Thyroid gland (tissue), 4 donors: ENCODE results near the gene TSFM. TPM values are rescaled to one million over a fixed set of nuclear protein-coding genes. Genes with fewer than 3 reads are reported as not detected.

Experiments
- DNase-seq, 2 donors: peaks; one replicate each; pipeline ENCODE4 v3.0.0-alpha.2; 2019
- H3K27ac ChIP-seq, 3 donors: fragments of 200-600 bp; sonication (generic); 1 replicate in 2 of 3; 2 replicates in 1 of 3; pipeline ENCODE4 v1.5.1; 2016 to 2019; ENCODE audit warnings: mild to moderate bottlenecking in 1 of 3, moderate library complexity in 1 of 3
- H3K27me3 ChIP-seq: fragments of 200-600 bp; sonication (generic); one replicate; pipeline ENCODE4 v1.5.1; 2019
- H3K36me3 ChIP-seq, 2 donors: fragments of 200-600 bp; sonication (generic); one replicate each; pipeline ENCODE4 v1.5.1; 2016 to 2019
- H3K4me1 ChIP-seq, 2 donors: fragments of 200-600 bp; sonication (generic); one replicate each; pipeline ENCODE4 v1.5.1; 2017 to 2019
- H3K4me3 ChIP-seq, 3 donors: fragments of 200-600 bp; sonication (generic); replicated peaks in 1 of 3; 1 replicate in 2 of 3; 2 replicates in 1 of 3; pipeline ENCODE4 v1.5.1; 2016; ENCODE audit warnings: mild to moderate bottlenecking in 1 of 3
- H3K9me3 ChIP-seq: fragments of 200-600 bp; sonication (generic); one replicate; pipeline ENCODE4 v1.5.1; 2017
- POLR2A ChIP-seq, 2 donors: fragments of 450-650 bp; IDR thresholded peaks; one replicate each; pipeline ENCODE4 v1.6.1; 2017; ENCODE audit warnings: antibody characterized with exemption in 2 of 2, mild to moderate bottlenecking in 2 of 2, moderate library complexity in 1 of 2
- WGBS, 2 donors: methylation state at CpG; one replicate each; pipeline ENCODE4 v1.1.5; 2017; 5-methylcytosine and 5-hydroxymethylcytosine counted together
- intact Hi-C: fragments of 100-400 bp; cut with DNase I; formaldehyde crosslinking; loops from one replicate; pipeline ENCODE4 v1.15.1; 2023
- total RNA-seq, 4 donors: library from RNA; depleted of rRNA; stranded (reverse); fragments of >200 nt; gene quantifications; one replicate each; pipeline ENCODE4 v1.2.3, GENCODE V29; 2016
- TF ChIP-seq, protein P1 (sequence below), 6 experiments: fragments of 200-600 bp in 3 of 6; fragments of 450-650 bp in 3 of 6; sonication (generic) in 3 of 6; IDR thresholded peaks; one replicate each; pipeline ENCODE4 v1.5.1; 2016 to 2019; ENCODE audit warnings: antibody characterized with exemption in 6 of 6, mild to moderate bottlenecking in 2 of 6, inconsistent platforms in 1 of 6, moderate library complexity in 1 of 6

TSFM gene
- total RNA-seq, 4 donors from 2014 or later = 19.4 to 32.0 (median 25.5) TPM

DNA sequence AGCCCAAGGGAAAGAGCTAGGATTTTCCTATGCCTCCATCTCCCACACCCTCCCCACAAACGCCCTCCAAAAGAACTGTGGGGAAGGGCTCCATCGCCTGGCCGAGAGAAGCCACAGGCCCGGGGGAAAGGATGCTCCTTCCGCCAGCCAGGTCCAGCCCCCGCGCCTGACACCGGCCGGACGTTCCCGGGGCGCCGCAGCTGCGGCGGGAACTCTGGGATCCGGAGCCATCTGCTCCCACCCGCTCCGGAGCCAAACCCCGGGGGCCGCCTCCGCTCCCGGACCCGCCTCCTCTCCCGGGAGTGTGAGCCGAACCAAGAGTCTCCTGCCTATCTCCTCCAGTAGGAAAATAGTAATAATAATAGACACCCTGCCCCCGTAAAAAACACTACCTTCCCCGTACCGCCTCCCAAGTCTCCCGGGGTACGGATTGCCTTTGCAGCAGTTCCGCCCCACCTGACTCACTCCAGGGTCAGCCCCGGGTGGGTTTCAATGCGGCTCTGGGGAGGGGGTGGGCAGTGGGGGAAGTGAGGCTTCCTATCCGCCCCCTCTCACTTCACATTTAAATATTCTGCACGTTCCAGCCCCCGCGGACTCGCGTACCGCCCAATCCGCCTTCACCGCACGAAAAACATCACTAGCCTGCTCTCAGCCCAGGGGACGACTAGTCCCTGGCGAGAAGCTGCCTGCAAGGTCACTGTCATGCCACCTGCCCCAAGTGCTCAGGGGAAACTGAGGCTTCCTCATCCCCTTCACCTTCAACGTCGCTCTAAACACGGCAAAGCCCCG is 46.4 kb upstream of the TSFM start:
- H3K27me3 ChIP-seq = peaks cover 40% of the 10 kb centered on the region
- no peak for TF ChIP-seq POLR2A (IDR thresholded peaks at IDR 0.05)
- TF ChIP-seq, protein P1, sequence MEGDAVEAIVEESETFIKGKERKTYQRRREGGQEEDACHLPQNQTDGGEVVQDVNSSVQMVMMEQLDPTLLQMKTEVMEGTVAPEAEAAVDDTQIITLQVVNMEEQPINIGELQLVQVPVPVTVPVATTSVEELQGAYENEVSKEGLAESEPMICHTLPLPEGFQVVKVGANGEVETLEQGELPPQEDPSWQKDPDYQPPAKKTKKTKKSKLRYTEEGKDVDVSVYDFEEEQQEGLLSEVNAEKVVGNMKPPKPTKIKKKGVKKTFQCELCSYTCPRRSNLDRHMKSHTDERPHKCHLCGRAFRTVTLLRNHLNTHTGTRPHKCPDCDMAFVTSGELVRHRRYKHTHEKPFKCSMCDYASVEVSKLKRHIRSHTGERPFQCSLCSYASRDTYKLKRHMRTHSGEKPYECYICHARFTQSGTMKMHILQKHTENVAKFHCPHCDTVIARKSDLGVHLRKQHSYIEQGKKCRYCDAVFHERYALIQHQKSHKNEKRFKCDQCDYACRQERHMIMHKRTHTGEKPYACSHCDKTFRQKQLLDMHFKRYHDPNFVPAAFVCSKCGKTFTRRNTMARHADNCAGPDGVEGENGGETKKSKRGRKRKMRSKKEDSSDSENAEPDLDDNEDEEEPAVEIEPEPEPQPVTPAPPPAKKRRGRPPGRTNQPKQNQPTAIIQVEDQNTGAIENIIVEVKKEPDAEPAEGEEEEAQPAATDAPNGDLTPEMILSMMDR (IDR thresholded peaks at IDR 0.05) = peak in 1 of 6 experiments; percentile 8

DNA sequence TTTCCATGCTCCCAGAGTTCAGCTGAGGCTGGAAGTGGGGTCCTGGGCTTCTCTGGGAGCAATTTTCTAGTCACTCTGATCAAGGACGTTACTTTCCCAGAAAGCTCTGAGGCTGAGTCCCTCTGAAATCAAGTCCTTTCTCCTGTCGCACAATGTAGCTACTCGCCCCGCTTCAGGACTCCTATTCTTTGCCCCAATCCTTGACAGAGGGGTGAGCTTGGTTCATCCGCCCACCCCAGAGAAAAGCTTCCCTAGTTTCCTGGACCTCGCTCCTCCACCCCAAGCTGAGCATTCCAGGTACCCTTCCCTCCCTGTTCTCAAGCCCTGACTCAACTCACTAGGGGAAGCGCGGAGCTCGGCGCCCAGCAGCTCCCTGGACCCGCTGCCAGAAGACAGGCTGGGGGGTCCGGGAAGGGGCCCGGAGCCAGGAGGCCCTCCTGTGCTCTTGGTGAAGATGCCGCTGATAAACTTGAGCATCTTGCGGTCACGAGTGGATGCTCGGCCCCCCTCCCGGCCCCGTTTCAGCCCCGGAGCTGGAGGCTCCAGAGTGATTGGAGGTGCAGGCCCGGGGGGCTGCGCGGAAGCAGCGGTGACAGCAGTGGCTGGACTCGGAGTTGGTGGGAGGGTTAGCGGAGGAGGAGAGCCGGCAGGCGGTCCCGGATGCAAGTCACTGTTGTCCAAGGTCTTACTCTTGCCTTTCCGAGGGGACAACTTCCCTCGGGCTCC is 45.7 kb upstream of the TSFM start:
- H3K27me3 ChIP-seq = peaks cover 40% of the 10 kb centered on the region
- no peak overlapping the region for H3K27ac ChIP-seq
- DNase-seq = no peak
- peaks cover 11 to 36% of the 10 kb centered on the region in 2 donors for H3K4me1 ChIP-seq
- TF ChIP-seq, protein P1 (IDR thresholded peaks at IDR 0.05) = no peak
- TF ChIP-seq POLR2A (IDR thresholded peaks at IDR 0.05) = no peak
- WGBS, 2 donors = 4 to 29% methylated on average over 22 to 29 of the region's 31 CpGs
- H3K4me3 ChIP-seq = no peak overlapping the region
- no peaks in the 10 kb centered on the region for H3K36me3 ChIP-seq
- H3K9me3 ChIP-seq = no peaks in the 10 kb centered on the region
- intact Hi-C loops = no loop called here

More for the DNA sequence above, 46.4 kb upstream of the TSFM start:
- intact Hi-C loops = no loop called here
- DNase-seq = no peak
- H3K36me3 ChIP-seq = no peaks in the 10 kb centered on the region
- no peak overlapping the region for H3K27ac ChIP-seq
- no peaks in the 10 kb centered on the region for H3K9me3 ChIP-seq
- H3K4me1 ChIP-seq = peaks cover 11 to 36% of the 10 kb centered on the region in 2 donors
- 13 to 15% methylated on average over 36 to 42 of the region's 49 CpGs for WGBS, 2 donors
- H3K4me3 ChIP-seq = no peak overlapping the region

- peaks cover 40% of the 10 kb centered on the region for H3K27me3 ChIP-seq
- intact Hi-C loops = no loop called here
- no peak for TF ChIP-seq POLR2A (IDR thresholded peaks at IDR 0.05)
- TF ChIP-seq, protein P1 (IDR thresholded peaks at IDR 0.05) = peak in 1 of 6 experiments; percentile 33
- no peak for DNase-seq
- no peaks in the 10 kb centered on the region for H3K36me3 ChIP-seq
- no peak overlapping the region for H3K27ac ChIP-seq
- peak overlapping the region in 1 of 3 donors; percentile 29 for H3K4me3 ChIP-seq
- WGBS, 2 donors = 0 to 28% methylated on average over 4 of the region's 110 CpGs
- no peaks in the 10 kb centered on the region for H3K9me3 ChIP-seq
- H3K4me1 ChIP-seq = peaks cover 11 to 36% of the 10 kb centered on the region in 2 donors
Observed at GRCh38 chr12:57737467-57738460, 44.8 kb upstream of the TSFM start.

- H3K27me3 ChIP-seq = peaks cover 40% of the 10 kb centered on the region
- H3K4me3 ChIP-seq = peak within 1 kb of the TSS in 1 of 3 donors; percentile 29
- no peak within 1 kb of the TSS for H3K27ac ChIP-seq
- TF ChIP-seq POLR2A (IDR thresholded peaks at IDR 0.05) = no peak
- TF ChIP-seq, protein P1 (IDR thresholded peaks at IDR 0.05) = no peak
- H3K4me1 ChIP-seq = peaks cover 11 to 36% of the 10 kb centered on the region in 2 donors
- DNase-seq = no peak
- intact Hi-C loops = no loop called here
- no peaks in the 10 kb centered on the region for H3K9me3 ChIP-seq
- 9 to 20% methylated on average over 29 to 32 of the region's 36 CpGs for WGBS, 2 donors
- no peaks in the 10 kb centered on the region for H3K36me3 ChIP-seq
Observed at GRCh38 chr12:57738661-57739237, 43.8 kb upstream of the TSFM start, which contains the start of gene AGAP2. Gene AGAP2 (minus strand): TSS chr12:57738742. CDS start chr12:57738246, 496 bp downstream.
